GM19328 (cell line): ENCODE measurements around the gene ALG3.

Source experiments
- ATAC-seq: cut with Tn5 transposase; IDR thresholded peaks from one replicate; pipeline ENCODE4 v1.9.1; 2021; ENCODE audit warnings: mild to moderate bottlenecking, moderate library complexity; ENCODE audit not compliant: unreplicated experiment

ALG3 gene

GRCh38 chr3:184198509-184198908, 50.3 kb downstream of the ALG3 start:
- no peak for ATAC-seq

- no peak for ATAC-seq
These were observed 52.2 kb downstream of the ALG3 start for GRCh38 chr3:184196536-184196935.

DNA sequence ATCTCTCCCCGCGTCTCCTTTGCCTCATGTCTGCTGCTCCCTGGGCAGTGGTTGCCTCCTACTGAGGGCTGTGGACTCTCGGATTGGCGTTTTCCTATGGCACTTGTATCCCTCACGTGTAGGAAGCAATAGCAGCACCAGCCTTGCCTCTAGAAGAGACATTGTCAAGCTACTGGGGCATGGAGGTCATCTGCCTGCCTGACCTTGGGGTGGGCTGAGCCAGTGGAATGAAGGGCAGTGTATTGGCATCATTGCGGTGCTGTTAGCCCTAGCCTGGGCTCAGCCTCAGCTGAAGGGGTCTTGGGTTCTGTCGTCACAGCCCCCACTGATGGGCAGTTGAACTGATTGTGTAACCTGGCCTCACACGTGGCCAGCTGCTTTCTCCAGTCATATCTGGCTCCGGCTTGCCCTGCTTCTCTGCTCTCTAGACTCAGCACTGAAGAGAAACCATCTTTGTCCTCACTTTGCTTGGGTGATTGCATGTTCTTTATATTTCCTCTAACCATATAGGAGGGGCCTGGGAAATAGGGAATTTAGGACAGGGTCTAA, 54.7 kb downstream of the ALG3 start:
- ATAC-seq, result no peak

- no peak for ATAC-seq
These were observed 55.9 kb downstream of the ALG3 start for GRCh38 chr3:184192889-184193288.
